RWPE2 (cell line): ENCODE measurements around the gene IGFN1.

Experiments
- ATAC-seq: fragments of 200-7000 bp; cut with Tn5 transposase; 3 replicates; pipeline ENCODE4 v1.9.1; 2021; ENCODE audit warnings: low read depth
- DNase-seq: peaks from one replicate; pipeline ENCODE4 v3.0.0-alpha.2; 2020; ENCODE audit warnings: low spot score
- H3K27ac ChIP-seq: fragments of 450-650 bp; 2 replicates; pipeline ENCODE4 v1.5.1; 2017; ENCODE audit warnings: mild to moderate bottlenecking; ENCODE audit not compliant: poor library complexity, severe bottlenecking
- H3K27me3 ChIP-seq: fragments of 250-450 bp; sonication (Bioruptor Pico); 2 replicates; pipeline ENCODE4 v1.5.1; 2021; ENCODE audit warnings: mild to moderate bottlenecking, moderate library complexity; ENCODE audit not compliant: insufficient read depth, poor library complexity, severe bottlenecking
- H3K36me3 ChIP-seq: fragments of 250-450 bp; sonication (Bioruptor Pico); 2 replicates; pipeline ENCODE4 v1.5.1; 2020; ENCODE audit warnings: low read depth, mild to moderate bottlenecking, moderate library complexity
- H3K4me1 ChIP-seq: fragments of 250-450 bp; sonication (Bioruptor Pico); 2 replicates; pipeline ENCODE4 v1.5.1; 2021; ENCODE audit warnings: mild to moderate bottlenecking, moderate library complexity; ENCODE audit not compliant: insufficient read depth, poor library complexity, severe bottlenecking
- H3K4me3 ChIP-seq: fragments of 250-450 bp; sonication (Bioruptor Pico); 2 replicates; pipeline ENCODE4 v1.5.1; 2021; ENCODE audit warnings: mild to moderate bottlenecking, moderate library complexity; ENCODE audit not compliant: severe bottlenecking
- H3K9me3 ChIP-seq: fragments of 250-450 bp; sonication (Bioruptor Pico); 2 replicates; pipeline ENCODE4 v1.5.1; 2021; ENCODE audit warnings: mild to moderate bottlenecking, moderate library complexity; ENCODE audit not compliant: severe bottlenecking
- TF ChIP-seq, protein P1 (sequence below): fragments of 450-650 bp; IDR thresholded peaks from one replicate; pipeline ENCODE4 v1.5.1; 2017; ENCODE audit warnings: mild to moderate bottlenecking, moderate library complexity; ENCODE audit not compliant: poor library complexity, severe bottlenecking

The IGFN1 gene

DNA sequence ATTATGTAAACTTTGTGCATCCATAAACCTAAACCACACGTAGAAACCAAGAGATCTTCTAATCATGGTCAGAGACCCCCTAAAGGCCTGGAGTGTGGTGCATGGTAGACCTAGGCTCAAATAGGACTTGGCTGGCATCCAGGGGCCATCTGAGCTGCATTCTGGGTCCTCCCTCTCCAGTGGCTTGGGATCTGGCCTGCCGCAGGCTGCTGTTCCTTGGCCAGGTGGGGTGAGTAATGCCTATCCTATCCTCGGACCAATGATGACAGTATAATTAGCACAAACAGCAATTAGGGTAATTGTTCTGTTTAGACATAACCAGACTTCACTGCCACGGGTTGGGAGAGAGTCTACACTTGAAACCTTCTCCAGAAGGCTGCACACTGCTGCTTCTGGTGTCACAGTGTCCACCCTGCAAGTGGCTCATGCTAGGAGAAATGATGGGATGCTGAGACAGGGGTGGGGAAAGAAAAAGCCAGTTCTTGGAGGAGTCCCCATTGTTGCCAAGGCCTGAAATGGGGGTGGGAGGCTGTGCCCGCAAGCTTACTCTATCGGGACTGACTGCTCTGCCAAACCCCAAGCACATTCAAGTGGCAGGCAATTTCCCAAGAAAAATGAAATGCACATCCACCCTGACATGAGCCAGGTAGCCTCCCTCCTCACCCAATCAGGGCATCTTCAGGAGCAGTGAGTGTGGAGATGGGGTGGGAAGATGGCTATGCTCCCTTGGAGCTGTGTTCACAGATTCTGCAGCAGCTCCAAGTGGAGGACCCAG lies 80.2 kb downstream of the IGFN1 start:
- peaks cover 45% of the 10 kb centered on the region for H3K4me1 ChIP-seq
- no peak overlapping the region for H3K27ac ChIP-seq
- TF ChIP-seq, protein P1, sequence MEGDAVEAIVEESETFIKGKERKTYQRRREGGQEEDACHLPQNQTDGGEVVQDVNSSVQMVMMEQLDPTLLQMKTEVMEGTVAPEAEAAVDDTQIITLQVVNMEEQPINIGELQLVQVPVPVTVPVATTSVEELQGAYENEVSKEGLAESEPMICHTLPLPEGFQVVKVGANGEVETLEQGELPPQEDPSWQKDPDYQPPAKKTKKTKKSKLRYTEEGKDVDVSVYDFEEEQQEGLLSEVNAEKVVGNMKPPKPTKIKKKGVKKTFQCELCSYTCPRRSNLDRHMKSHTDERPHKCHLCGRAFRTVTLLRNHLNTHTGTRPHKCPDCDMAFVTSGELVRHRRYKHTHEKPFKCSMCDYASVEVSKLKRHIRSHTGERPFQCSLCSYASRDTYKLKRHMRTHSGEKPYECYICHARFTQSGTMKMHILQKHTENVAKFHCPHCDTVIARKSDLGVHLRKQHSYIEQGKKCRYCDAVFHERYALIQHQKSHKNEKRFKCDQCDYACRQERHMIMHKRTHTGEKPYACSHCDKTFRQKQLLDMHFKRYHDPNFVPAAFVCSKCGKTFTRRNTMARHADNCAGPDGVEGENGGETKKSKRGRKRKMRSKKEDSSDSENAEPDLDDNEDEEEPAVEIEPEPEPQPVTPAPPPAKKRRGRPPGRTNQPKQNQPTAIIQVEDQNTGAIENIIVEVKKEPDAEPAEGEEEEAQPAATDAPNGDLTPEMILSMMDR, result no peak

DNA sequence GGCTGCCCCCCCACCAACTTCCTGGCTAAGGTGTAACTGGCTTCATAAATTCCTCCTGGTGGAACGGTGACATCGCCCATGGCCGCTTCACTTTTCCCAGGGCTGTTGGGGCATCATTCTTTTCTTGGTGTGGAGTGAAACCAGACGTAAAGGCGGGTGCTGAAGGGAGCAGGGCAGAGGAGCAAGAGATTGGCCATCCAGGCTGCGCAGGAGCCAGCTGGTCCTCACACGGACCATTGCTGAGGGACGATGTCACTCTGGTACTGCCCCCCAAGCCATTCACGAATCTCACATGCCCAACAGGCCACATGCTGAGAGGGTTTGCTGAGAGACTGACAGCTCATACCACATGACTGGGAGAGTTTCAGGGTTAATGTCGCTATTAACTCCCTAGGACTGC lies 82.2 kb downstream of the IGFN1 start:
- no peaks in the 10 kb centered on the region for H3K27me3 ChIP-seq
- DNase-seq, result peak; percentile 16
- peaks cover 39% of the 10 kb centered on the region for H3K4me1 ChIP-seq
- no peak overlapping the region for H3K4me3 ChIP-seq
- H3K9me3 ChIP-seq, result no peaks in the 10 kb centered on the region
- ATAC-seq, result no peak
- TF ChIP-seq, protein P1, result no peak
- no peaks in the 10 kb centered on the region for H3K36me3 ChIP-seq
- no peak overlapping the region for H3K27ac ChIP-seq

More for the DNA sequence above, 80.2 kb downstream of the IGFN1 start:
- ATAC-seq (no peak), DNase-seq (peak; percentile 45)
- H3K9me3 ChIP-seq, result no peaks in the 10 kb centered on the region
- no peak overlapping the region for H3K4me3 ChIP-seq
- H3K27me3 ChIP-seq, result no peaks in the 10 kb centered on the region
- H3K36me3 ChIP-seq, result no peaks in the 10 kb centered on the region

DNA sequence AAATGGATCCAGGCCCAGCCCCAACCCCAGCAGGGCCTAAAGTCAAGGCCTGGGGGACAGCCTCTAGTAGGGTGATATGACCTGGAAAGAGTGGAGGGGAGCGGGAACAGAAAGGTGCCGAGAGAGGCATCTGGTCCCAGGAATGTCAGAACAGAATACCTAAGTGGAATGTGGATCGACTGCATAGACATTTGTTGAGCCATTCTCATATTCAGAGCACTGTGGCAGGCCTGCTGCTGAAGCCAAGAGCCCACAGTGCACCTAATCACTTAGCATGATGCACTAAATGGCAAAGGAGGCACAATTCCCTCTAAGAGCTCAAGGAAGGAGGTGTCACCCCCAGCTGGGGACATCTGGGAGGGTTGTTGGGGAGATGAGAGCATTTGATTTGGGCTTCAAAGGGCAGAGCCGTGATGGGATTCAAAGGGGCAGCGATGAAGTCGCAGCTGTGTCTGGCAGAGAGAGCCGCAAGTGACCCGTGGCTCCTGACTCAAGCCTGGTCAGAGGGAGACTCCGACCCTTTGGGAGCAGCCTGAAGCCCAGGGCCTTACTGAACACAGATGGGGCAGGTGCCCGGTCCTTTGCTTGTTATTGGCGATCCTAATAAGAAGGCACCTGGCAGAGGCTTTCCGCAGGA lies 84.1 kb downstream of the IGFN1 start:
- no peaks in the 10 kb centered on the region for H3K9me3 ChIP-seq
- H3K4me1 ChIP-seq, result peaks cover 23% of the 10 kb centered on the region
- TF ChIP-seq, protein P1, result no peak
- ATAC-seq, result no peak
- no peak for DNase-seq
- H3K27me3 ChIP-seq, result no peaks in the 10 kb centered on the region
- no peak overlapping the region for H3K4me3 ChIP-seq
- H3K27ac ChIP-seq, result peak overlapping the region; percentile 67
- H3K36me3 ChIP-seq, result no peaks in the 10 kb centered on the region

DNA sequence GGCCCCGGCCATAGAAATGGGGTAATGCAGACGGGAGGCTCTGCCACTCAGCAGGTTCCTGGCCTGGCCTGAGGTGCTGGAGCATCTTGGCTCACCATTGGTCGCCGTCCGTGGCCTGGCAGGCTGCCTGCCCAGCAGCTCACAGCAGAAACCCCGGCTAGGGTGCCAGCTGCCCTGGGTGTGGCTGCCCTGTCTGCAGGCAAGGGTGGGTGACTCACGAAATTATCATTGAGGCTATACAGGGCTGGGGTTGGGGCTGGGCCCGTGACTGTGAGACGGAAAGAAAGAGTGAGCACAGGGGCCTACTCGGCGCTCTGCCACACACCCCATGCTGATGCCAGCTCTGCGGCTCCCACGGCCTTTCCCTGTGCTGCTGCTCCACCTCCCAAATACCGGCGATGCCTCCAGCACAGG lies 84.6 kb downstream of the IGFN1 start:
- H3K27ac ChIP-seq, result peak overlapping the region; percentile 67
- no peaks in the 10 kb centered on the region for H3K36me3 ChIP-seq
- ATAC-seq (peak; percentile 97), DNase-seq (peak; percentile 98)
- H3K4me1 ChIP-seq, result peaks cover 23% of the 10 kb centered on the region
- TF ChIP-seq, protein P1, result no peak
- no peaks in the 10 kb centered on the region for H3K9me3 ChIP-seq
- H3K4me3 ChIP-seq, result no peak overlapping the region
- no peaks in the 10 kb centered on the region for H3K27me3 ChIP-seq

DNA sequence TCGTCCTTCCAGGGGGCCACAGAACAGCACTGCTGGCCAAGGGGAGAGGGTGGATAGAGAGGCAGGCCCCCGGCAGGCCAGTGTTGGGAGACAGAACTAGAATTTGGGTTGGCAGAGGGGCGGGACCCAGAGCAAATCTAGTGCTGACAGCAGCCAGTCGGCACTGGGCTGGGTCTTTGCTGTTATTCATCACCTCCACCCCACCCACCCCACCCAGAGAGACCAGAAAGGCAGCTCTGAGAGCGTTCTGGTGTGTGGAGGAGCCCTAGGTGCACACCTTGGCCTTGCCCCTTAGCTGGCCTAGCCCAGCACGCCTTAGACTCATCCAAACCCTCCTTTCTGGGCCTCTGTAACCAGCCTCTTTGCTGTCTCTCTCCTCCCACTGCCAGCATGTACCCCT lies 86.3 kb downstream of the IGFN1 start:
- Histone ChIP-seq H3K4me3 (no peak overlapping the region), H3K9me3 (no peaks in the 10 kb centered on the region), H3K27me3 (no peaks in the 10 kb centered on the region), H3K27ac (peak overlapping the region; percentile 67), H3K4me1 (peaks cover 23% of the 10 kb centered on the region), H3K36me3 (no peaks in the 10 kb centered on the region)
- ATAC-seq, result no peak
- no peak for DNase-seq
- TF ChIP-seq, protein P1, result no peak
